Panc1 (cell line): ENCODE results near the gene GLI1.

Source experiments
- POLR2AphosphoS5 ChIP-seq: IDR thresholded peaks from 2 replicates; pipeline ENCODE4 v1.6.1; 2012; ENCODE audit warnings: mild to moderate bottlenecking, low read depth, low read length, moderate library complexity
- TCF7L2 ChIP-seq: IDR thresholded peaks from 2 replicates; pipeline ENCODE4 v1.6.1; 2011; ENCODE audit warnings: mild to moderate bottlenecking, low read depth, low read length, inconsistent platforms
- TF ChIP-seq, protein P1 (sequence below): fragments of 450-650 bp; IDR thresholded peaks from 2 replicates; pipeline ENCODE4 v1.5.1; 2017; ENCODE audit warnings: mild to moderate bottlenecking
- TF ChIP-seq, protein P2 (sequence below), 2 experiments: IDR thresholded peaks; 2 replicates each; pipeline ENCODE4 v1.6.1; 2011 to 2012; ENCODE audit warnings: low read depth in 2 of 2, control low read depth in 1 of 2, low read length in 1 of 2, mild to moderate bottlenecking in 1 of 2, moderate library complexity in 1 of 2; ENCODE audit not compliant: insufficient read depth in 1 of 2

DNA sequence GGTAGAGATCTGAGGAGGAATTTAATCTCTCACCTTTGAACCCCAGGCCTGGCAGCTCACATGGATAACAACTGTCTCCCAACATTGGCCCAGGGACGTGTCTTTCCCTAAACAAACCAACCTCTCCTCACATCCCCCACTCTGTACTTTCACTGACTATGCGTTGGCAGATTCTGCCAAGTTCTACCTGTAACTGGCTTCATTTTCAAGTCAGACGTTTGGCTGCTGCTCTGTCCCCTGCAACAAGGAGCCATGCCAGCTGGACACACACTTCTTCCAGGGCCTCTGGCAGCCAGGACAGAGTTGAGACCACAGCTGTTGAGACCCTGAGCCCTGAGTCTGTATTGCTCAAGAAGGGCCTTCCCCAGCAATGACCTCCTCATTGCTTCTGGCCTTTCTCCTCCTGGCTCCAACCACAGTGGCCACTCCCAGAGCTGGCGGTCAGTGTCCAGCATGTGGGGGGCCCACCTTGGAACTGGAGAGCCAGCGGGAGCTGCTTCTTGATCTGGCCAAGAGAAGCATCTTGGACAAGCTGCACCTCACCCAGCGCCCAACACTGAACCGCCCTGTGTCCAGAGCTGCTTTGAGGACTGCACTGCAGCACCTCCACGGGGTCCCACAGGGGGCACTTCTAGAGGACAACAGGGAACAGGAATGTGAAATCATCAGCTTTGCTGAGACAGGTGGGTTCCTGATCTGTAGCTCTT is 24.9 kb upstream of the GLI1 start, which contains the start of gene INHBC:
- TF ChIP-seq, protein P1, sequence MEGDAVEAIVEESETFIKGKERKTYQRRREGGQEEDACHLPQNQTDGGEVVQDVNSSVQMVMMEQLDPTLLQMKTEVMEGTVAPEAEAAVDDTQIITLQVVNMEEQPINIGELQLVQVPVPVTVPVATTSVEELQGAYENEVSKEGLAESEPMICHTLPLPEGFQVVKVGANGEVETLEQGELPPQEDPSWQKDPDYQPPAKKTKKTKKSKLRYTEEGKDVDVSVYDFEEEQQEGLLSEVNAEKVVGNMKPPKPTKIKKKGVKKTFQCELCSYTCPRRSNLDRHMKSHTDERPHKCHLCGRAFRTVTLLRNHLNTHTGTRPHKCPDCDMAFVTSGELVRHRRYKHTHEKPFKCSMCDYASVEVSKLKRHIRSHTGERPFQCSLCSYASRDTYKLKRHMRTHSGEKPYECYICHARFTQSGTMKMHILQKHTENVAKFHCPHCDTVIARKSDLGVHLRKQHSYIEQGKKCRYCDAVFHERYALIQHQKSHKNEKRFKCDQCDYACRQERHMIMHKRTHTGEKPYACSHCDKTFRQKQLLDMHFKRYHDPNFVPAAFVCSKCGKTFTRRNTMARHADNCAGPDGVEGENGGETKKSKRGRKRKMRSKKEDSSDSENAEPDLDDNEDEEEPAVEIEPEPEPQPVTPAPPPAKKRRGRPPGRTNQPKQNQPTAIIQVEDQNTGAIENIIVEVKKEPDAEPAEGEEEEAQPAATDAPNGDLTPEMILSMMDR: no peak
- TF ChIP-seq POLR2AphosphoS5: no peak
- TF ChIP-seq, protein P2, sequence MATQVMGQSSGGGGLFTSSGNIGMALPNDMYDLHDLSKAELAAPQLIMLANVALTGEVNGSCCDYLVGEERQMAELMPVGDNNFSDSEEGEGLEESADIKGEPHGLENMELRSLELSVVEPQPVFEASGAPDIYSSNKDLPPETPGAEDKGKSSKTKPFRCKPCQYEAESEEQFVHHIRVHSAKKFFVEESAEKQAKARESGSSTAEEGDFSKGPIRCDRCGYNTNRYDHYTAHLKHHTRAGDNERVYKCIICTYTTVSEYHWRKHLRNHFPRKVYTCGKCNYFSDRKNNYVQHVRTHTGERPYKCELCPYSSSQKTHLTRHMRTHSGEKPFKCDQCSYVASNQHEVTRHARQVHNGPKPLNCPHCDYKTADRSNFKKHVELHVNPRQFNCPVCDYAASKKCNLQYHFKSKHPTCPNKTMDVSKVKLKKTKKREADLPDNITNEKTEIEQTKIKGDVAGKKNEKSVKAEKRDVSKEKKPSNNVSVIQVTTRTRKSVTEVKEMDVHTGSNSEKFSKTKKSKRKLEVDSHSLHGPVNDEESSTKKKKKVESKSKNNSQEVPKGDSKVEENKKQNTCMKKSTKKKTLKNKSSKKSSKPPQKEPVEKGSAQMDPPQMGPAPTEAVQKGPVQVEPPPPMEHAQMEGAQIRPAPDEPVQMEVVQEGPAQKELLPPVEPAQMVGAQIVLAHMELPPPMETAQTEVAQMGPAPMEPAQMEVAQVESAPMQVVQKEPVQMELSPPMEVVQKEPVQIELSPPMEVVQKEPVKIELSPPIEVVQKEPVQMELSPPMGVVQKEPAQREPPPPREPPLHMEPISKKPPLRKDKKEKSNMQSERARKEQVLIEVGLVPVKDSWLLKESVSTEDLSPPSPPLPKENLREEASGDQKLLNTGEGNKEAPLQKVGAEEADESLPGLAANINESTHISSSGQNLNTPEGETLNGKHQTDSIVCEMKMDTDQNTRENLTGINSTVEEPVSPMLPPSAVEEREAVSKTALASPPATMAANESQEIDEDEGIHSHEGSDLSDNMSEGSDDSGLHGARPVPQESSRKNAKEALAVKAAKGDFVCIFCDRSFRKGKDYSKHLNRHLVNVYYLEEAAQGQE (IDR thresholded peaks at IDR 0.05; ENCODE audit: insufficient read depth in 1 of 2, low read depth in 2 of 2, low read length in 1 of 2): no peak
- no peak for TF ChIP-seq TCF7L2
